Calu3 (cell line): ENCODE data around the gene TRAPPC3. TPM values are rescaled to one million over a fixed set of nuclear protein-coding genes. Genes with fewer than 3 reads are reported as not detected.

ENCODE experiments used
- BruUV-seq: library from RNA; stranded (reverse); fragments of 400-500 nt; replicated peaks from 2 replicates; lab custom pipeline; 2021; lab: Mats Ljungman, UMichigan
- CTCF ChIA-PET: fragments of 300-600 bp; sonication (Branson Sonifier 250); formaldehyde crosslinking; loops from one replicate; lab custom pipeline; 2022; ENCODE audit warnings: antibody characterized with exemption; lab: Charles Lee
- DNase-seq: peaks from one replicate; pipeline ENCODE4 v3.0.0; 2022
- H3K27ac Mint-ChIP-seq: one replicate; pipeline ENCODE4 v1.8.0; 2022; ENCODE audit warnings: mixed read lengths; ENCODE audit not compliant: unreplicated experiment
- H3K27me3 Mint-ChIP-seq: one replicate; pipeline ENCODE4 v1.8.0; 2022; ENCODE audit warnings: mixed read lengths; ENCODE audit not compliant: unreplicated experiment
- H3K36me3 Mint-ChIP-seq: one replicate; pipeline ENCODE4 v1.8.0; 2022; ENCODE audit warnings: mild to moderate bottlenecking, moderate library complexity, mixed read lengths; ENCODE audit not compliant: insufficient read depth, unreplicated experiment
- H3K4me1 Mint-ChIP-seq: one replicate; pipeline ENCODE4 v1.8.0; 2022; ENCODE audit warnings: mild to moderate bottlenecking, low read depth, mixed read lengths; ENCODE audit not compliant: unreplicated experiment
- H3K4me3 Mint-ChIP-seq: one replicate; pipeline ENCODE4 v1.8.0; 2022; ENCODE audit warnings: mild to moderate bottlenecking, low read depth, moderate library complexity, mixed read lengths; ENCODE audit not compliant: unreplicated experiment
- H3K9me3 Mint-ChIP-seq: one replicate; pipeline ENCODE4 v1.8.0; 2022; ENCODE audit warnings: low read depth, mixed read lengths; ENCODE audit not compliant: unreplicated experiment
- intact Hi-C: fragments of 100-400 bp; cut with micrococcal nuclease; formaldehyde crosslinking; loops from one replicate; pipeline ENCODE4 v1.10.0; 2022; ENCODE audit not compliant: unreplicated experiment
- total RNA-seq: library from RNA; stranded (reverse); gene quantifications from 2 replicates; pipeline ENCODE4 v1.2.3, GENCODE V29; 2022
- TF ChIP-seq, protein P1 (sequence below): fragments of 200-600 bp; IDR thresholded peaks from one replicate; pipeline ENCODE4 v1.8.0; 2022; ENCODE audit warnings: antibody characterized with exemption; ENCODE audit not compliant: unreplicated experiment

The TRAPPC3 gene
- total RNA-seq, 1 experiment from 2014 or later, result 70.3 TPM

DNA sequence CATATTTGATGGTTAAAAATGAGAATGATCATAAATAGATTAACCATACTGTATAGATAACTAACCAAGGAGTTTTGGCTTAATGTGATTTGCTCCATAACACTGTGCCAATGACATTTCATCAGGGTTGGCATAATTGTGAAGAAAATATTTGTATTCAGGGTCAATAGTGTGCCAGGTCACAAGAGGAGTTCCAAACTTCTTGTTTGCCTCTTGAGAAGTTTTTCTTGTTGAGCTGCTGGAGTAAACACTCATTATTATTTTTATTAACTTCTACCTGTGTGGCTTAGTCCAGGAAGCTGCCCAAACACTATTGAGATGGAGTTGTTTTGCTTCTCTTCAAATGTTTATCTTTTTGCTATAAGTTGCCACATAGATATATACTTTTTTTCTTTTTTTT lies 14.1 kb upstream of the TRAPPC3 start:
- Mint-ChIP-seq H3K4me1 (peaks cover 50% of the 10 kb centered on the region), H3K9me3 (no peaks in the 10 kb centered on the region), H3K36me3 (peaks cover 20% of the 10 kb centered on the region), H3K4me3 (no peak overlapping the region), H3K27me3 (no peaks in the 10 kb centered on the region), H3K27ac (no peak overlapping the region)
- CTCF ChIA-PET, result interaction anchor here (0.7 kb wide), 1 partner anchor 983 kb away, joined by 4 read pairs; no protein-coding TSS in a partner anchor
- TF ChIP-seq, protein P1, sequence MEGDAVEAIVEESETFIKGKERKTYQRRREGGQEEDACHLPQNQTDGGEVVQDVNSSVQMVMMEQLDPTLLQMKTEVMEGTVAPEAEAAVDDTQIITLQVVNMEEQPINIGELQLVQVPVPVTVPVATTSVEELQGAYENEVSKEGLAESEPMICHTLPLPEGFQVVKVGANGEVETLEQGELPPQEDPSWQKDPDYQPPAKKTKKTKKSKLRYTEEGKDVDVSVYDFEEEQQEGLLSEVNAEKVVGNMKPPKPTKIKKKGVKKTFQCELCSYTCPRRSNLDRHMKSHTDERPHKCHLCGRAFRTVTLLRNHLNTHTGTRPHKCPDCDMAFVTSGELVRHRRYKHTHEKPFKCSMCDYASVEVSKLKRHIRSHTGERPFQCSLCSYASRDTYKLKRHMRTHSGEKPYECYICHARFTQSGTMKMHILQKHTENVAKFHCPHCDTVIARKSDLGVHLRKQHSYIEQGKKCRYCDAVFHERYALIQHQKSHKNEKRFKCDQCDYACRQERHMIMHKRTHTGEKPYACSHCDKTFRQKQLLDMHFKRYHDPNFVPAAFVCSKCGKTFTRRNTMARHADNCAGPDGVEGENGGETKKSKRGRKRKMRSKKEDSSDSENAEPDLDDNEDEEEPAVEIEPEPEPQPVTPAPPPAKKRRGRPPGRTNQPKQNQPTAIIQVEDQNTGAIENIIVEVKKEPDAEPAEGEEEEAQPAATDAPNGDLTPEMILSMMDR, result no peak
- intact Hi-C loops, result no loop called here
- no TSS peak for BruUV-seq
- DNase-seq, result no peak

DNA sequence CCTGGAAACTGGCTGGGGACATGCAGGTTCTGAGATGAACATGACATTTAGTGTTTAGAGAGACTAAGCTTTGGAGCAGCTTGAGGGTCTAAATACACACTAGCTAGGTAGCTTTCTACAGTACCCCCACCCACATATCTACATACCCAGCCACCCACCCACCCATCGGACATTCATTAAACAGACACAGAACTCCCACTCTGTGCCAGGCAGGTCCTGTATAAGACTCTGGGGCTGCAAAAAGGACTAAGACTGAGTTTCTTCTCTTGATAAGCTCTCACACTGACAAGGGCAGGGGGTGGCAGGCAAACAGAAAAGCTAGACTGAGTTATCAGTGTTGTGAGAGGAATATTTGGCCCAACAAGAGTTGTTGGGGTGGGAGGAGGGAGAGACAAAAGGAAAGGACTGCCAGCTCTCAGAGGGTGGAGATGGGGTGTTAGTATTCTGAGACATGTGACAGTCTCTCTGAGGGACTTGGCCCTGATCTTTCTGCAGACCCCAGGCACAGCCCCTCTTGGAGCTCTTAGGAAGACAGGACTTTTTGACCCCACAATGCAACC lies 13.5 kb upstream of the TRAPPC3 start:
- no peak for DNase-seq
- H3K27me3 Mint-ChIP-seq, result no peaks in the 10 kb centered on the region
- H3K27ac Mint-ChIP-seq, result peak overlapping the region; percentile 91
- H3K4me1 Mint-ChIP-seq, result peaks cover 56% of the 10 kb centered on the region
- no peaks in the 10 kb centered on the region for H3K9me3 Mint-ChIP-seq
- H3K36me3 Mint-ChIP-seq, result peaks cover 25% of the 10 kb centered on the region
- TSS peak; percentile 1 for BruUV-seq
- CTCF ChIA-PET, result interaction anchor here (0.7 to 3.6 kb wide), 4 partner anchors 13 to 983 kb away, joined by 3 to 23 read pairs (median 6); partner anchors contain the start of gene TRAPPC3
- intact Hi-C loops, result no loop called here
- TF ChIP-seq, protein P1, result no peak
- H3K4me3 Mint-ChIP-seq, result no peak overlapping the region

DNA sequence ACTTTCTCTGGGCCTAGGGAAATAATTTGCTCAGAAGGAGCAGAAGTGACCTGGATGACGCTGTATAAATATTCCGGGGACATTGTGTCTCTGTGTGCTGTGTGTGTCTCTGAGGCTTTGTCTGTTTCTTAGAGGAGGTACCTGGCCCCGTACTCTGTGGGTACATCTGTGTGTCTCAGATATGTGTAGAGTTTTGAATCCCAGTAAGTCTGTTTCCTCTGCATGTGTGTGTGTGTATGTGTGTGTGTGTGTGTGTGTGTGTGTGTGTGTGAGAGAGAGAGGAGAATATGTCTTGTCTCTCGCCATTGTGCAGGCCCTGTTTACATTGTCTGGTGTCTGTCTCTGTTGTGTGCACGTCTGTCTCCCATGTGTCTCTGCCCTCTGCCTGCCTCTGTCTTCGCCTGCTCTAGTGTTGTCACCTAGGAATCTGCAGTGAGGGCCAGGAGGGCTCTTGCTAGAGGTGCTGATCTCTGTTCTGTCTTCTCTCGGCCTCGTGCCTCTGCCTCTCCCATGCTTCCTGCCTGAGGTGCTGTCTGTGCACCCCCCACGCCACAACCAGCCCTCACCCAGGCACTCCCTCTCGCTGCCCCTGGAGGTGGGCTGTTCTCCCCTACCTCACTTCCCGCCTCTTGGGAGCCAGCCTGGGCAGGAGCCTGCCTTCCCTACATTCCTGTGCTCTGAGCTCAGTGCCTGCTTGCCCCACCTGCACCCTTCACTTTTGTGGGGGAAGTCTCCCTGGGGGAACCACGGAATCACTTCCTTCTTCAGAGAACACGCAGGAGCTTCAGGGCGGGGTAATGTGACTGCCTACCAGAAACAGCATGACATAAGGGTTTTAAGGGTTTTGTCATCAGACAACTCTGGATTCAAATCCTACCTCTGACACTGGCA lies 12.6 kb upstream of the TRAPPC3 start:
- H3K9me3 Mint-ChIP-seq, result no peaks in the 10 kb centered on the region
- intact Hi-C loops, result no loop called here
- BruUV-seq, result TSS peak; percentile 90
- TF ChIP-seq, protein P1, result no peak
- peak overlapping the region; percentile 70 for H3K4me3 Mint-ChIP-seq
- H3K4me1 Mint-ChIP-seq, result peaks cover 55% of the 10 kb centered on the region
- peak overlapping the region; percentile 91 for H3K27ac Mint-ChIP-seq
- H3K36me3 Mint-ChIP-seq, result peaks cover 30% of the 10 kb centered on the region
- DNase-seq, result peak; percentile 62
- no peaks in the 10 kb centered on the region for H3K27me3 Mint-ChIP-seq
- CTCF ChIA-PET, result interaction anchor here (0.7 to 3.6 kb wide), 7 partner anchors 12 to 181 kb away, joined by 3 to 23 read pairs (median 3); partner anchors contain the start of gene TRAPPC3

DNA sequence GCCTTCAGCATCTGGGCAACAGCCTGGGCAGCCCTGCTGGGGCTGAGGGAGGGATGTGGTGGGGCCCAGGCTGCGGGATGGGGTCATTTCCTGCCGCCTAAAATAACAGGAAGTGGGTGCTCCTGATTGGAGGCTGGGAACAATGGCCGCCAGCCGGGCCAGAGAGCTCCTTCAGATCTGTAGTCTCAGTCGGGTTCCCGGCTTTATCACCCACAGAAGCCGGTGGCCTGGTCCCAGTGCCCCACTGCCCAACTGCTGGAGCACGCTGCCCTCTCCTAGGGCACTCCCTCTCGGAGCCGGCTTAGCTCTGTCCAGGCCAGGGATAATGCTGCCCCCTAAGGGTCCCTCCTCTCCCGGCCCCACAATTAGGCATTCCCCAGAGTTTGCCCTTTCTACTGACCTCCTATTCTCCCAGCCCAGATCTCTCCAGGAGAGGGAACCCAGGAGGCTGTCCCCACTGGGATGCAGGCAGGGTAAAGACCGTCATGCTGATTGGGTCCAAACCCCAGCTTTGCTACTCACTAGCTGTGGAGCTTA lies 11.7 kb upstream of the TRAPPC3 start:
- CTCF ChIA-PET, result interaction anchor here (0.6 to 3.6 kb wide), 7 partner anchors 11 to 182 kb away, joined by 3 to 23 read pairs (median 3); partner anchors contain the start of gene TRAPPC3

More for the DNA sequence above, 11.7 kb upstream of the TRAPPC3 start:
- Mint-ChIP-seq H3K4me1 (peaks cover 52% of the 10 kb centered on the region), H3K36me3 (peaks cover 34% of the 10 kb centered on the region), H3K27me3 (no peaks in the 10 kb centered on the region), H3K9me3 (no peaks in the 10 kb centered on the region), H3K4me3 (peak overlapping the region; percentile 70), H3K27ac (peak overlapping the region; percentile 91)
- DNase-seq, result peak; percentile 65
- intact Hi-C loops, result no loop called here
- BruUV-seq, result no TSS peak
- TF ChIP-seq, protein P1, result peak; percentile 53
